HG03460 (cell line): ENCODE measurements around the gene CALN1.

Experiments used
- ATAC-seq: cut with Tn5 transposase; IDR thresholded peaks from one replicate; pipeline ENCODE4 v1.9.1; 2021; ENCODE audit not compliant: unreplicated experiment

Gene CALN1

DNA sequence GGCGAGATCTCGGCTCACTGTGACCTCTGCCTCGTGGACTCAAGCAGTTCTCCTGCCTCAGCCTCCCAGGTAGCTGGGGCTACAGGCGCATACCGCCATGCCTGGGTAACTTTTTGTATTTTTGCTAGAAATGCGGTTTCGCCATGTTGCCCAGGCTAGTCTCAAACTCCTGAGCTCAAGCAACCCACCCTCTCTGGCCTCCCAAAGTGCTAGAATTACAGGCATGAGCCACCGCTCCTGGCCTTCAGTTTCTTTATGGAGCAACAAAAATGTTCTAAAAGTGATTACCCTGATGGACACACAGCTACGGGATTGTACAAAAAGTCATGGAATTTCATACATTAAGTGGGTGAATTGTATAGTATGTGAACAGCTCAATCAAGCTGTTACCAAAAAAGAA lies 216.0 kb downstream of the CALN1 start:
- ATAC-seq, result no peak

DNA sequence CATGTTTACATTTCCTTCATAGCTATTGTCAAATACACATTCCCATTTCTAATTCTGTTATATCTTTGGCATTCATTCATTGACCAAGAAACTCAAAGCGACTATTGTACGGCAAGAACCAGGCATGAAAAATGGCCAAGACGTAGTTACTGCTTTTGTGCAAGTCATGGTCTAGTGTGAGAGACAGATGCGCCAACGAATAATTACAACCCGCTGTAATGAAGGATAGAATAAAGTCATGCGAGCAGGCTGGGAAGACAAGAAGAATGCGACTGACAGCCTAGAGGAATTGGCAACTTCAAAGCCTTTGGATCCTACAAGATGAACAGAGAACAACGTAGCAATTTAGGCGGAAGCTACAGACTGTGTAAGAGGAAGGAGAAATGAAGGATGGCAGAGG lies 221.2 kb downstream of the CALN1 start:
- no peak for ATAC-seq

GRCh38 chr7:72190146-72190545 lies 222.0 kb downstream of the CALN1 start:
- no peak for ATAC-seq

DNA sequence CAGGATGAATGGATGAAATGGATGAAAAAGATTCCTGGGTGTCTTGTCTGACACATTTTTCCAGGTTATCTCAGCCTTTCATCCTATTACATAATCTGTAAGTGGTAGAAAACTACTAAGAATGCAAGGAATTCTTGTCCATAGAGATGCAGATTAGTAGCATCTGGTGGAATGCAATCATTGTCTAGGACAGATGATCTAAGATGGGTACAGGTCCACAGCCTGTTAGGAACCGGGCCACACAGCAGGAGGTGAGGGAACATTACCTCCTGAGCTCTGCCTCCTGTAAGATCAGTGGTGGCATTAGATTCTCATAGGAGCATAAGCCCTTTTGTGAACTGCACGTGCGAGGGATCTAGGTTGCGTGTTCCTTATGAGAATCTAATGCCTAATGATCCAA lies 225.0 kb downstream of the CALN1 start:
- no peak for ATAC-seq

GRCh38 chr7:72183835-72184234 lies 228.3 kb downstream of the CALN1 start:
- ATAC-seq, result no peak

DNA sequence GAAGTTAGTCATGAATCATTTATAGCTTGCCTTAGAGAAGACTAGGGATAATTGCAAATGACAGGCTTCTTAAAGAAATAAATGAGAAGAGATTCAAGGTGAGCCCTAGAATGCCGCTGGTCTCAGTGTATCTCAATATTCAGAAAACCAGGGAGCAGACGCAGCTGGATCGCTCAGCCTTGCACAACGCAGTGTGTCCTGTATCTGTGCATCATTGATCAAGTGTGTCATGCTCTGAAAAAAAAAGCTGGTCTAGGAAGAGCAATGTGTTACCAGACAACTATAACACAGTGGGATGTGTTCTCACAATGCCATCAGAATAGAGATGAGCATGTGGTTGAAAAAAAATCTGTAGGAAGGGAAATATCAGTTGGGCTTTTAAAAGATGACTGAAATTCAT lies 230.1 kb downstream of the CALN1 start:
- ATAC-seq, result no peak

DNA sequence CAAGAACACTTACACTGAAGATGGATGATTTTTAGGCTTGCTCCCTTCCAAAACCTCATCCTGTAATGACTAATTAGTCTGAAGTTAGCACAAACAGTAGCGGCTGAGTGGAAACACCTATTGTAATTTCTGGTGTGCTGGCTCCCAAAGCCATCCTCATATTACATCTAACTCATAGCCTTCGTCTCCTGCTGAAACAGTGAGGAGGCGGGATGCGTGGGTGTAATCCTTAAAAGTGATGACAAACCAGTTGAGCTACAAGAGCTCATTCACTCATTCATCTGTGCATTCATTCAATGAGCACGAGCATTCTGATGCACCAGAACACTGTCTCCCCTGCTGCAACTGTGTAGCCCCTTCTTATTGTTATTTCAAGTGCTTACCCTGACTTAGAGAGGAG lies 235.3 kb downstream of the CALN1 start:
- no peak for ATAC-seq

DNA sequence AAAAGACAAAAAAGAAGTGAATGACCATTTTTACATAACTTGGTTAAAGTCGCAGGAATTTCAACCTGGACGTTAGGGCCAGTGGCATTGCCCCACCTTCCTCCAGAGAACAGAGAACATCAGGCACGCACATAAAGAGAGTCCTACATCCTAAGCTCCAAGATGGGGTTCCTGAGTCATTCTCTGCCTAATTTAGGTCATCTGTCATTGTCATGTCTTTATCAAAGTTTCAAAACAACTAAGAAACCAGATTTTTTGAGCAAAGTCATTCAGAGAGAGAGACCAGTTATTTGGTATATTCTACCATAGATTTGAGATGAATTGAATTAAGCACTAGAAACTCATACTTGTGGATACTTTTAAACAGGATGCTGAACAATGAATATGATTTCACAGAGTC lies 241.7 kb downstream of the CALN1 start:
- no peak for ATAC-seq

DNA sequence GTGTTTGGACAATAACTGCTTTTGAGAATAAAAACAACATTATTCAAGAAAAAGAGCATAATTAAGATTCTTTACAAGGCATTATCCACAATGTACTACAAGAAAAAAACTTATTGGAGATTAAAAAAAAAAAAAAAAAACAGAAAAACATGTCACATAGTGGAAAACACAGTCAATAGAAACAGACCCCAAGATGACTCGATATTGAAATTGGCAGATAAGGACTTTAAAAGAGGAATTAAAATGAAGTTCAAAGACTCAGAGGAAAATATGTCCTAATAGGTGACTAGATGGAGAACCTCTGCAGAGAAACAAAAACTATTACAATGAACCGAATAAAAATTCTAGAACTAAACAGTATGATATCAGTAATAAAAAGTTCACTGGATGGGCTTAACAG lies 248.9 kb downstream of the CALN1 start:
- ATAC-seq, result no peak

- ATAC-seq, result no peak
Measured at GRCh38 chr7:72161534-72161933, 250.6 kb downstream of the CALN1 start.

DNA sequence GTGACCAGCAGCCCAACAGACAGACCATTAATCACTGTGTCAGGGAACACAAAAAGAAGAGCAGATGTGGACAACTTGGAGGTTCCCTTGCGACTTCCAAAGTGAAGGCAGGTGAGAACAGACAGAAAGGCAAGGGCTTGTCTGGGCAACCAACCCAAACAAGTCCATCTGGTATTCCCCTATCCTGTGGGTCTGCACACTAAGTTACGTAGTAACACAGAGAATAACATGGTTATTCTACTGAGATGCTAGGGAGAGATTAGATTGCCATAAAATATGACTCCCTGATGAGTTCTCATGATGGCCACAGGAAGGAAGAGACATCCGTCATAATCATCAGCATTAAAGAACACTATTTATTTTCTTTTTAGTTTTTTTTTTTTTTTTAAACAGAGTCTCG lies 252.2 kb downstream of the CALN1 start:
- no peak for ATAC-seq

DNA sequence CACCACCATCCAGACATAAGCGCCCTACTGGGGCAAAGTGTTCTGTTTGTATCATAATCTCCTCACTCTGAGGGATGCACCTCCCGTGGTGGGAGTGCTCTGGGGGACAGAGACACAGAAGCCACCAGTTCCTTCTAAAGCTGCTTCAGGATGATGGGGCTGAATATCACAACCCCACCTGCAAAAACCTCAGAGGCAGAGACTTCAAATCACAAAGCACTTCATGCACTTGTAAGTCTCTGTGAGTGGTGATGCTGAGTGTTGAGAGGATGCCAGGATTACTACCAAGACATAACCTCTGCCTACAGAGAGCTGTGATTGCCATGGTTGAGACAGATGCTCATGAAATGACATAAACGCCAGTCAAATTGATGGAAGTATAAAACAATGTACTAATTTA lies 255.5 kb downstream of the CALN1 start:
- no peak for ATAC-seq

GRCh38 chr7:72153132-72153512 lies 259.0 kb downstream of the CALN1 start:
- ATAC-seq, result no peak

DNA sequence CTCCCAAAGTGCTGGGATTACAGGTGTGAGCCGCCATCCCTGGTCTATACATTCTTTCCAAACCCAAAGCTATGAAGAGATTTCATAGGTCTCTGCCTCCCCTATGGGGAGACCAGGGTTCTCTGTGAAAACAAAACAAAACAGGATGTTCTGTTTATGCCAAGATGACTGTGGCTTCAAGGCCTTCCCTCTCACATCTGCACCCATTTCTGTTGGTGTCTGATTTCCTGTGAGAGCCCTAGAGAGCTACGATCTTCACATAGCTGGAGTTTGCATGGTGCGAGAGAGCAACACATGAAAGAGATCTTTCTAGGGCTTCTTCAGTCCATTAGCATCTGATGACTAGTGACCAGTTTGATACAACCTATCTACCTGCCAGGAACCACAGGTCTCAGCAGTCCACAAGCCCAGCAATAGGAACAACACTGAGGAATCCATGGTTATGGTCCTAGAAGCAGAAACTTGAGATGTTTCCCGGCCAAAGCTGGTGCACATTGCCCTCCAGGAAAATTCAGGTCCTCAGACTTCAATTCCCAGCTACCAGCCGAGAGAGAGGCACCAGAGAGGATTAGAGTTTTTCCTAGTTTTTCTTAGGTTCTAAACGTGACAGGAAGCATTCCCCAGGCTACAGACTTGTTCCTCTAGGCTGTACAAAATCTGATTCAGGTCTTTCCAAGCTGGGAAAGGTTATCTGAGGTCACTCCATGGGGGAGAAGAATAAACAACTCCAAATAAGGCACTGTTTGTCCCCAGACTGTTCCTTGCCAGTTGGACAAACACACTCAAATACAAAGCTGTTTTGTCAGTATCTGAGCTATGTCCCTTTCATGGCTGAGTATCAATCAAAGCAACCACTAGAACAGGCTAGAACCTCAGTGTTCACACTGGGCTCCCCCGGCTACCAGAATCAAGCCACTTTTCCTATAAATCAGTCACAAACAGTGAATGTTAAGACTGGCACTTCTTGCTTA lies 259.7 kb downstream of the CALN1 start:
- ATAC-seq, result no peak

GRCh38 chr7:72140566-72140965 lies 271.6 kb downstream of the CALN1 start:
- ATAC-seq, result no peak

GRCh38 chr7:72127136-72127535 lies 285.0 kb downstream of the CALN1 start:
- no peak for ATAC-seq

DNA sequence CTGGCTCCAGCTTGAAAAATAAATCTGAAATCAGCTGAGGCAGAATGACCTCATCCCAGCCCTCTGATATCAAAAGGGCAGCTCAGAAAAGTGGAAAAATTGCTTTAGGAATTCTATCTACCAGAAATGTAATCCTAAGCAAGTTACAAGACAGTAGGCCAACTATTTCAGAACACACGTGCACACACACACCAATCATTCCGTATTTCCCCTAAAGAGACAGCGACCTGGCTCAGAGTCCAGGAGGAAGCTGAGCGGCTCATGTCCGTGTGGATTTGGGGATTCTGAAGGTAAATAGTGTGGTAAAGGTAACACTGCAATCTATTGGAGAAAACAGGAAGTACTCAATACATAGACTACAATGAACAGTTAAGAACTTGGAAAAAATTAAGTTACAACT lies 288.2 kb downstream of the CALN1 start:
- no peak for ATAC-seq

DNA sequence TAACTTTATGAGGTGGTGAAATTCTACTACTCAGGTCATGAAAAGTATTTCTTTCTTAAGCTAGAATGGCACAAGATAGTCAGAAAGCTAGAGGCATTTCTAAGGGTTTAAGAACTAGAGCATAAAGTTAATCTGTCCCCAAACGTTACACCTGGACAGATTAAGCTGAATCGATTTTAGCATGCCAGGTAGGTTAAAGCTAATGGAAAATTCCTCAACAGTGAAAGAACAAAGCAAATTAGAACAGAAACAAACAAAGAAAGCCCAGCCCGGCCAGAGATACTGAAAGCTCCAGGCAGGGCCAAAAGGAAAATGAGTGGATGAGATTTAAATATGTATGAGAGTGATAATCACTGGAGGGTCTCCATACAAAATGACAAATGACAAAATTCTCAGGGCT lies 293.8 kb downstream of the CALN1 start:
- no peak for ATAC-seq

GRCh38 chr7:72114129-72114528 lies 298.0 kb downstream of the CALN1 start:
- ATAC-seq, result no peak

- ATAC-seq, result no peak
Measured at GRCh38 chr7:72112992-72113391, 299.1 kb downstream of the CALN1 start.

DNA sequence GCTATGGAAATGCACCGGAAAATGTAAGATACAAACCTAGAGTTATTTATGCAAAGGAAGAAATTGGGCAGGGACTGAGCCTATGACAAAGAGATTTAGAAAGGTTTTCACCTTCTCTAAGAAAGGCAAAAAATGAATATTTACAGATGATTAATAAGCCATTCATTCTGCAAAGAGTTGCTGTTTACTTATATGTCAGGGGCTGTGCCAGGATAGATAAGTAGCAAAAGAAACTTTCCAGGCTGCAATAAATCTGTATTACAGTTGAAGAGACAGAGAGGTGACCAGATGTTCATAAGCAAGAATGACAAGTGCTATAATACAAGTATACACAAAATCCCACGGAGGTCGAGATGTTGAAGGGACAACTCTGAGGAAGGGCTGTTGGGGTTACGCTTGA lies 299.6 kb downstream of the CALN1 start:
- no peak for ATAC-seq

- no peak for ATAC-seq
Measured at GRCh38 chr7:72111086-72111485, 301.1 kb downstream of the CALN1 start.

DNA sequence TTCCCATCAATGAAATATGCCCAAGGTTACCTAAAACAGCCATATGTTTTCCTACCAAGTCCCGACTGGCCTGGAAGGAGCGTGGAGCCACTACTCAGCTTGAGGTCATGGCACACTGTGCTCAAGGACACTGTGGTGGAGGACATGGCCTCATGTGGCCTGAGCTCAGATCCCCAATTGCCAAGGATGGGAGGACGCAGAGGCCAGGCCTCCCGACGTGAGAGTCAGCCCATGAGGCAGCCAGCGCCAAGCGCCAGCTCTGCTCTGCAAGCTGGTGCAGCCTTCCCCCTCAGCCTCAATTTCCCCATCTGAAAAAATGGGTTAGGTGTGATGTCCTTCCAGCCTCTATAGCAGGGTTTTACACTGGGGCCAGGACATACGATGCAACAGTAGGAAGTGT lies 302.6 kb downstream of the CALN1 start:
- ATAC-seq, result no peak
